ENCODE results near the gene S100A11.

- no peak for TF ChIP-seq CTCF (IDR thresholded peaks at IDR 0.05)
- TF ChIP-seq POLR2A (IDR thresholded peaks at IDR 0.05), result no peak
- no peak for TF ChIP-seq POLR2AphosphoS5 (IDR thresholded peaks at IDR 0.05)
Measured at GRCh38 chr1:152039461-152039860, 2.7 kb upstream of the S100A11 start.

Measured in breast epithelium (tissue), 3 donors.